GM18511 (cell line): ENCODE measurements around the gene VSIG2.

Source experiments
- ATAC-seq: cut with Tn5 transposase; IDR thresholded peaks from one replicate; pipeline ENCODE4 v1.9.1; 2021; ENCODE audit warnings: mild to moderate bottlenecking, moderate library complexity; ENCODE audit not compliant: unreplicated experiment

Gene VSIG2

DNA sequence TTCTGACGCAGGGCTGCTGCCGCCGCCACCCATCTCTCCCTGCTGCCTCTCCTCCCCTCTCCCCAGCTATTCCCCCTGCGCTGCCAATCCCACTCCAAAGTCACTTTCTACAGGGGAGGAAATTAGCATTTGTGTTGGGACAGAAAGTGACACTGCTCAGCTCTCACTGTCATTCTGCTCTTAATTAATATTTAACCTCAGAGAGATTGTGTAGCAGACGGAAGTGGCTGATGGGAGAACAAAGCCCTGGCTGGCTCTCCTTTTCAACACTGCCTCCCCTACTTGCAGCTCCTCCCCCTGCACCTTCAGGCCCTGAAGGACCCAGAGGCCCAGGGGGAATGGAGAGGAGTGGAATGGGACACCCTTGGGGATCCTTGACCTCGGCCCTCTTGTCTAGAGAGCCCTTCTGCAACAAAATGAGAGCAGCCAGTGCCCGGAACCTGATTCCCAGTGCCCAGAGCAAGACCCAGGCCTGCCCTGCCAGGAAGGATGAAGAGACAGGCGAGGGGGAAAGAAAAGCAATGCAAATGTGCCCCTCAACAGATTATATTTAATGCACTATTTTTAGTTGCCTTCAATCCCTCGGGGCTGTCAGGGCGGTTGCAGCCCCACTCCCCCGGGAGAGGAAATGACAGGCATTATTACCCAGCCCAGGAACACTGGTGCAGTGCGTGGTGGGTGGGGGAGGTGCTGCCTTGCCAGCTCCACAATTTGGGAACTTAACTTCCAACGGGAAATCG lies 26.9 kb downstream of the VSIG2 start:
- ATAC-seq: peak; percentile 95

GRCh38 chr11:124722176-124722575 lies 29.9 kb downstream of the VSIG2 start:
- ATAC-seq: no peak

DNA sequence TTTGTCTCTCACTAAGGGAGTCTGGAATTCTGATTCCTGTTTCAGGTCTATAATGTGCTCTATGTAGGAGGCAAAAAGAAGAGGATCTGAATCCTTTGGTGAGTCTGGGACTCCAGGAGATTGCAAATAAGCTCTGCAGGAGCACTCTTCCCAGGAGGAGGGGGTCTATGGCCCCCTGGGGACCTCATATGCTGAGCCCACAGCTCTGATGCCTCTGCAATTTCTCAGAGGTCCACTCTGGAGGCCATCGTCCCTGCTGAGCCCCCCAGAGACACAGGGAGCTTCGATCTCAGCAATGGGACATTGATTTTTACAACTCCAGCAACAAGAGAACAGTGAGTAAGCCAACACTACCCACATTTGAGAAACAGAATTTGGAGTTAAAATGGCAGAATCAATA lies 32.5 kb downstream of the VSIG2 start:
- no peak for ATAC-seq

DNA sequence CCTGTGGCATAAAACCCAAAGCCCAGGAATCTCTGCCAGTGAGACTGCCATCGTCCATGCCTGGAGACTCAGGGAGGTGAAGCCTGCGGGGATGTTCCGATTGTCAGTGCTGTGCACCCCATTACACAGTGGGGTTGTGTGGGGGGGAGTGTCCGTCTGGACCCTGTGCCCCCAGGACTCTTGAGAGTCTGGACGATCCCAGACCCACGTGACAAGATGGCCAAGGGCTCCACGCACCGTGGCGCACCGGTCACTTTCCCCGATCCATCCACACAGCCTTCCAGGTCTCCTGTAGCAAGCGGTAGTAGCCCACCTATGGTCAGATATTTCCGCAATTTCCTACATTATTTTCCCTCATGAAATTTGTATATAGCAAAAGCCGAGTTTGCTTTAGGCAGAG lies 33.3 kb downstream of the VSIG2 start:
- no peak for ATAC-seq

DNA sequence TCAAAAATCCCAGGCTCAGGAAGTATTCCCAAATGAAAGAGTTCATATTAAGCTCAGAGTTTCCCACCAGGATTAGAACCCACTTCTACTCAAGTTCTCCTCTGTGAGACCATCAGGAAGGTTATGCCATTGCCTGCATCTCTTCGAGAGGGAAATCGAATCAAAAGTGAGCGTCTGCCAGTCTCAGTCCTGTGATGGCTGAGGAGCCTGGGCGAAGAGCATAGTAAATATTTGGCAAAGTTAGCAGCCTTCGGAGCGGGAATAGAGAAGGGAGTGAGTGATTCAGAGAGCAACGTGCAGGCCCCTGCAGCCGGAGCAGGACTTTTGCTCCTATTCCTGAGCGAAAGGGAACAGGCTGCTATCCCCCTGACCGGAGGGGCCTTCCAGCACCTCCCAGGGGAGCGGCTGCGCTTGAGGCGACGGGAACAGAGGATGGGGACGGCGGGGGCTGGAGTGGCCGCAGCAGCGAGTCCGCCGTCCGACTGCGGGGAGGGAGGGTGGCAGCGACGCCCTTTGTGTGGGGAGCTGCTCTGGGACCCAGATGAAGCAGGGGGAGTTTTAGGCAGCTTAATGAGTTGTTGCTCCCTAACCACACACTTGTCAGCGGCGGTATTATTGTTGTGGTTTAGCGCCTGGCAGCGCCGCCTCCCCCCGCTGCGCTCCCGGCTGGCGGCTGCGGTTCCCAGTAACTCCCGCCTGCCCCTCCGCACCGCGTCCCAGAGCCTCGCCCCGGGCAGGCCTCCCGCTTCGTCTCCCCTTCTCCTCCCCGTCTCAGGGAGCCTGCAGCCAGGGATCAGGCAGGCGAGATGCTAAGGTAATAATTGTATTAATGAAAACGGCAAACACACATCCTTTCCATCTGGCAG lies 34.0 kb downstream of the VSIG2 start:
- no peak for ATAC-seq

- ATAC-seq: no peak
Observed at GRCh38 chr11:124717421-124717785, 34.7 kb downstream of the VSIG2 start.

DNA sequence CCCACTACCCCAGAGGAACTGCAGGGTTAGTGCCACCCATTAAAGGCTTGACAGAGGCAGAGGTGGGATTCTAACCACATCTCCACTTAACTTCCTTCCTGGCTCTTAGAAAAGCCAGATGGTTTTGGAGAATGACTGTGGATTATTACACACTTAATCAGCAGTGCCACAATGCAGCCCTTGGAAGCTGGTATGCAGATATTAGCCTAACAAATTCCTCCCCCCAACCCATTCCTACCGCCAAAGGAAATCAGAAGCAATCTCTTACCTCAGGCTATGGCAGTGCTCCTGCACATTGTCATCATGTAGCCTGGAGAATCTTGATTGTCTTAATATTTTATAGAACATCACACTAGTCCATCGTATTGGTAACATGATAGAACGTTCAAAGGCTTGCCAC lies 35.5 kb downstream of the VSIG2 start:
- ATAC-seq: no peak

DNA sequence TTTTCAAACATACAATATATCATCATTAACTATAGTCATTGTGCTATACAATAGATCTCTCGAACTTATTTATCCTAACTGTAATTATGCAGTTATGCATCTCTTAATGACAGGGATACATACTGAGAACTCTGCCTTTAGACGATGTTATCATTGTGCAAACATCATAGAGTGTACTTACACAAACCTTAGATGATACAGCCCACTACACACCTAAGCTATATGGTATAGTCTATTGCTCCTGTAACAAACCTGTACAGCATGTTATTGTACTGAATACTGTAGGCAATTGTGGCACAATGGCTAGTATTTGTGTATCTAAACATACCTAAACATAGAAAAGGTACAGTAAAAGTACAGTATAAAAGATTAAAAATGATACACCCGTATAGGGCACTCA lies 39.7 kb downstream of the VSIG2 start:
- ATAC-seq: no peak

GRCh38 chr11:124707829-124708228 lies 44.2 kb downstream of the VSIG2 start:
- ATAC-seq: no peak

GRCh38 chr11:124700028-124700427 lies 52.0 kb downstream of the VSIG2 start:
- ATAC-seq: no peak

DNA sequence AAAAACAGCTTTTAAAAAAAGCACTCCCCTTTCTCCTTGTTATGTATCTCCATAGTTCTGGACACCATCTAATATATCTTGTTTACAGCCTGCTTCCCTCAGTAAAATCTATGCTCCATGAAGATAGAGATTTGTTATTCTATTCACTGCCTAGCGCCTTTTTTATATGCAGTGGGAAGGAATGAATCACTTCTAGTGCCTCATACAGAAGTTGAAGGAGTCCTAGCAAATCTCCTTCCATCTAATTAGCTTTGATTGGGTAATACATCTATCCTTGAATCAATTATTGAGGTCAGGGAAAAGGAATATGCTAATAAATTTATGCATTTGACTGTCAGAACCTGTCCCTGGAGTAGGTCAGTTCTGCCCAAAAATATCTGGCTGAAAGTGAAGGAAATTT lies 52.5 kb downstream of the VSIG2 start:
- no peak for ATAC-seq
